ENCODE data around the gene AIPL1. TPM values are rescaled to one million over a fixed set of nuclear protein-coding genes. Genes with fewer than 3 reads are reported as not detected.

Gene AIPL1
- total and polyA plus RNA-seq, 4 experiments from 2014 or later: not detected

DNA sequence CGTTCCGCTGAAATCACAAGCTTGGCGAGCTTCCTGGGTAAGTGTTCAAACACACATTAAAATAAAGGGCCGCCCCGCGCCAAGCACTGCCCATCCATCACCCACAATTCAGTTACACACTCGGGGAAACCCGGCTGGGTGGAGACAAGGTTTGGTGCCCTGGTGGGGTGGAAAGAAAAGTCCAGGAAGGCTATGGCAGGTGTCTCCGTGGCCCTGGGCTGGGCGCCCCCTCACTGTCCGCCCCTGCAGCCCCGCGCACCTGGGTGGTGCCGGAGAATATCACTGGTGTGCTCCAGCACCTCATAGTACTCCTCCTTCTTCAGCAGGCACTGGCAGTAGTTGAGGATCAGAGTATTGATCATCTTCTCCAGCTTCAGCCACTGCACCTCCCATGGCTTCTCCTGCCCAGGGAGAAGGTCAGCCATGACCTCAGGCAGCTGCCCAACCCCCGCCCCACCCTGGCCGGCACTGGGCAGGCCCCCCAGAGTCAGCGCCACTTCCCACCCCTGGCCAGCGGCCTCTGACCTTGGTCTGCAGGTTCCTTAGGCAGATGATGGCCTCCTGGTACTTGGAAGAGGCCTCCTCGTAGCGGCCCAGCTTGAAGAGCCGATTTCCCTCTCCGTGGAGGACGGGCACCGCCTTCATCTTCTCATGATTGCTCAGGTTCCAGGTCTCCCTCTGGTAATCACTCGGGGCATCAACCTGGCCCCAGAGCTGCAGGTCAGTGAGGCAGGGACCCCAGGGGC lies 8.4 kb downstream of the AIPL1 start:
- CTCF ChIA-PET (ENCODE audit: partially characterized antibody): interaction anchor here (2.4 to 3.3 kb wide), 2 partner anchors 834 to 839 kb away, joined by 15 to 20 read pairs; no protein-coding TSS in a partner anchor
- H3K27me3 Mint-ChIP-seq: peaks cover 1 to 8% of the 10 kb centered on the region in 2 donors

DNA sequence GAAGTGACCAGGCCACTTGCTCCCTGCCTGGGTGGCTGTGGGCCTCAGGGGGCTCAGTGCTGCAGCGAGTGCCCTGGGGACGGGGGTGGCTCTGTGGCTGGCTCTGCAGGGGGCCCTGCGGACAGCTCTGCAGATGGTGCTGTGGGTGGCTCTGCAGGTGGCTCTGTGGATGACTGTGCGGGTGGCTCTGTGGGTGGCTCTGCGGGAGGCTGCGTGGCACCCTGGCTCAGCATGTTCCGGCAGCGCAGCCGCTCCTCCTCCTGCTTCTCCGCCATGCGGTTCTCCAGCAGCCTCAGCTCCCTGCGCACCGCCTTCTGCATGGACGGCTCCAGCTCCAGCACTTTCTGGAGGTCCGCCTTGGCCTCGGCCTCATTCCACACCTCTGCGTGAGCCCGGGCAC lies 9.5 kb downstream of the AIPL1 start:
- ChIA-PET CTCF (ENCODE audit: partially characterized antibody) (interaction anchor here (1.0 to 3.9 kb wide), 6 partner anchors 10 to 840 kb away, joined by 4 to 20 read pairs (median 12); partner anchors contain the start of genes AIPL1 and NLRP1), POLR2A (ENCODE audit: partially characterized antibody) (no interaction called here)
- intact Hi-C loops (cut with micrococcal nuclease): loop anchor here (10.0 kb wide), 1 partner anchor 721 kb away; no protein-coding TSS in a partner anchor
- no peak for DNase-seq
- peaks cover 12 to 22% (median 18%) of the 10 kb centered on the region in 4 donors for H3K4me1 Mint-ChIP-seq
- no peak overlapping the region for H3K4me3 ChIP-seq (ENCODE audit: low read length in 2 of 2)
- no peak overlapping the region for H3K27ac Mint-ChIP-seq
- H3K27me3 ChIP-seq (ENCODE audit: insufficient read depth, low read length): peaks cover 4% of the 10 kb centered on the region
- H3K36me3 ChIP-seq (ENCODE audit: insufficient read depth, low read length): no peaks in the 10 kb centered on the region
- H3K27ac ChIP-seq (ENCODE audit: low read depth, low read length): no peak overlapping the region
- peaks cover 2 to 9% of the 10 kb centered on the region in 2 donors for H3K27me3 Mint-ChIP-seq
- peaks cover 0 to 7% (median 4%) of the 10 kb centered on the region in 8 donors for H3K9me3 Mint-ChIP-seq
- no peaks in the 10 kb centered on the region for H3K9me3 ChIP-seq (ENCODE audit: control insufficient read depth in 1 of 2, low read length in 2 of 2)
- peaks cover 0 to 4% of the 10 kb centered on the region in 2 donors for H3K36me3 Mint-ChIP-seq
- no peak overlapping the region for H3K4me3 Mint-ChIP-seq
- peaks cover 21% of the 10 kb centered on the region for H3K4me1 ChIP-seq (ENCODE audit: insufficient read depth, low read length)

More for the DNA sequence above, 8.4 kb downstream of the AIPL1 start:
- Mint-ChIP-seq H3K4me1 (peaks cover 12 to 22% (median 17%) of the 10 kb centered on the region in 4 donors), H3K36me3 (peaks cover 0 to 4% of the 10 kb centered on the region in 2 donors), H3K9me3 (peaks cover 0 to 16% (median 11%) of the 10 kb centered on the region in 8 donors), H3K4me3 (no peak overlapping the region), H3K27ac (peak overlapping the region in 1 of 7 donors; percentile 54)
- DNase-seq: no peak
- POLR2A ChIA-PET (ENCODE audit: partially characterized antibody): interaction anchor here (1.0 kb wide), 1 partner anchor 842 kb away, joined by 4 read pairs; the partner anchor contains the start of gene NLRP1
- Histone ChIP-seq H3K4me3 (ENCODE audit: low read length in 2 of 2) (no peak overlapping the region), H3K4me1 (ENCODE audit: insufficient read depth, low read length) (peaks cover 21% of the 10 kb centered on the region), H3K9me3 (ENCODE audit: control insufficient read depth in 1 of 2, low read length in 2 of 2) (no peaks in the 10 kb centered on the region), H3K27me3 (ENCODE audit: insufficient read depth, low read length) (peaks cover 4% of the 10 kb centered on the region), H3K36me3 (ENCODE audit: insufficient read depth, low read length) (no peaks in the 10 kb centered on the region), H3K27ac (ENCODE audit: low read depth, low read length) (no peak overlapping the region)
- intact Hi-C loops (cut with micrococcal nuclease): loop anchor here (2.0 to 10.0 kb wide), 2 partner anchors 722 to 1178 kb away; no protein-coding TSS in a partner anchor

DNA sequence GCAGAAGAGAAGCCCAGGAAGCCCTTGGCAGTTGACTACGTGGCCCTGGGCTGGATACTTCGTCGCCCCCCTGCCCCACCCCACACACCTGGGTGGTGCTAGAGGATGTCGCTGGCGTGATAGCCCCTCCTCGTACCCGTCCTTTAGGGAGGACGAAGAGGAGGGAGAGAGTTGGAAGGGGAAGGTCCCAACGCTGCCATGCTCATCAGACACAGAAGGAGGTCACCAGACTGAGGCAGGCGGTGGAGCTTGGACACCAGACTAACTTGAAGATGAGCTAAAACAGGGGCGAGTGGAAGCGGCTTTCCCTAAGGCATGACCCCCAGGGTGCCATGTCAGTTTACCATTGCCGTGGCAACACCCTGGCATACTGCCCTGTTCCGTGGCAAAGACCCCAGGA lies 11.0 kb downstream of the AIPL1 start:
- ChIA-PET CTCF (ENCODE audit: partially characterized antibody) (interaction anchor here (0.5 to 3.9 kb wide), 8 partner anchors 8 to 839 kb away, joined by 3 to 20 read pairs (median 8); partner anchors contain the start of genes AIPL1 and NLRP1), POLR2A (ENCODE audit: partially characterized antibody) (no interaction called here)
- intact Hi-C loops (cut with micrococcal nuclease): loop anchor here (10.0 kb wide), 1 partner anchor 719 kb away; no protein-coding TSS in a partner anchor
- no peak overlapping the region for H3K4me3 ChIP-seq (ENCODE audit: low read length in 2 of 2)
- peak overlapping the region in 2 of 7 donors; percentile 24 to 57 for H3K27ac Mint-ChIP-seq
- peaks cover 21% of the 10 kb centered on the region for H3K4me1 ChIP-seq (ENCODE audit: insufficient read depth, low read length)
- H3K27ac ChIP-seq (ENCODE audit: low read depth, low read length): no peak overlapping the region
- no peaks in the 10 kb centered on the region for H3K9me3 ChIP-seq (ENCODE audit: control insufficient read depth in 1 of 2, low read length in 2 of 2)
- peaks cover 2 to 14% of the 10 kb centered on the region in 2 donors for H3K27me3 Mint-ChIP-seq
- peaks cover 9 to 22% (median 20%) of the 10 kb centered on the region in 4 donors for H3K4me1 Mint-ChIP-seq
- DNase-seq: no peak
- no peaks in the 10 kb centered on the region for H3K36me3 ChIP-seq (ENCODE audit: insufficient read depth, low read length)
- H3K27me3 ChIP-seq (ENCODE audit: insufficient read depth, low read length): peaks cover 4% of the 10 kb centered on the region
- H3K4me3 Mint-ChIP-seq: no peak overlapping the region
- no peaks in the 10 kb centered on the region for H3K36me3 Mint-ChIP-seq
- H3K9me3 Mint-ChIP-seq: no peaks in the 10 kb centered on the region

DNA sequence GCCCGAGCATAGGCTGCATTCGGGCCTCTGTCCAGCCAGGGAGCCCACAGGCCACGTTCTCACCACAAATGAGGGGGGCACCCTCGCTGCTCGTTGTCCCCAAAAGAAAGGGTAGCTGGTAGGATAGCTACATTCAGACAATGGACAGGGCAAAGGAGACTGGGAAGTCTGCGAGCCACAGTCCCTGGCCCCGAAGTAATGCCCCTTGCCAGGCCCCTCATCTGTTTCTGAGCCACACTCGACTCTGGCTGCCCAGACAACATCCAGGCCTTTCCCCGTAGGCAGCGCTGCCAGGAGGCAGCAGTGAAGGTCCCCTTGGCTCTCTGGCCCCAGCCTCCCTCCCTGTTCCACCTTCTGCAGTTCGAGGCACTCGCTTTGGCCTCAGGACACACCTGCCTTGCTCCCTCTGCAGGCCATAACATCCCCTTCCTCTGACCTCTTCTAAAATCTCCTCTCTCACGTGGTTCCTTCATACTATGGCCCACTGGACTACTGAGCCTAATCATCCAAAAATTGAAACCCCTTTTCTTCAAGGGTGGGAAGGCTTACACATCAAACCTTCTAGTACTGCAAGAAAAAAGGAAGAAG lies 12.2 kb downstream of the AIPL1 start:
- Histone ChIP-seq H3K27me3 (ENCODE audit: insufficient read depth, low read length) (peaks cover 4% of the 10 kb centered on the region), H3K36me3 (ENCODE audit: insufficient read depth, low read length) (no peaks in the 10 kb centered on the region), H3K27ac (ENCODE audit: low read depth, low read length) (no peak overlapping the region), H3K4me1 (ENCODE audit: insufficient read depth, low read length) (peaks cover 15% of the 10 kb centered on the region), H3K4me3 (ENCODE audit: low read length in 2 of 2) (no peak overlapping the region), H3K9me3 (ENCODE audit: control insufficient read depth in 1 of 2, low read length in 2 of 2) (no peaks in the 10 kb centered on the region)
- no peak for DNase-seq
- CTCF ChIA-PET (ENCODE audit: partially characterized antibody): interaction anchor here (0.8 to 3.9 kb wide), 6 partner anchors 13 to 839 kb away, joined by 3 to 28 read pairs (median 11); partner anchors contain the start of genes AIPL1 and NLRP1
- peaks cover 2 to 14% of the 10 kb centered on the region in 2 donors for H3K27me3 Mint-ChIP-seq
- H3K36me3 Mint-ChIP-seq: no peaks in the 10 kb centered on the region
- peaks cover 9 to 19% (median 14%) of the 10 kb centered on the region in 4 donors for H3K4me1 Mint-ChIP-seq
- intact Hi-C loops (cut with micrococcal nuclease): loop anchor here (1.0 to 10.0 kb wide), 4 partner anchors 718 to 983 kb away; partner anchors contain the start of gene C1QBP
- POLR2A ChIA-PET (ENCODE audit: partially characterized antibody): interaction anchor here (1.7 kb wide), 1 partner anchor 831 kb away, joined by 11 read pairs; no protein-coding TSS in a partner anchor
- H3K27ac Mint-ChIP-seq: no peak overlapping the region
- no peaks in the 10 kb centered on the region for H3K9me3 Mint-ChIP-seq
- no peak overlapping the region for H3K4me3 Mint-ChIP-seq

DNA sequence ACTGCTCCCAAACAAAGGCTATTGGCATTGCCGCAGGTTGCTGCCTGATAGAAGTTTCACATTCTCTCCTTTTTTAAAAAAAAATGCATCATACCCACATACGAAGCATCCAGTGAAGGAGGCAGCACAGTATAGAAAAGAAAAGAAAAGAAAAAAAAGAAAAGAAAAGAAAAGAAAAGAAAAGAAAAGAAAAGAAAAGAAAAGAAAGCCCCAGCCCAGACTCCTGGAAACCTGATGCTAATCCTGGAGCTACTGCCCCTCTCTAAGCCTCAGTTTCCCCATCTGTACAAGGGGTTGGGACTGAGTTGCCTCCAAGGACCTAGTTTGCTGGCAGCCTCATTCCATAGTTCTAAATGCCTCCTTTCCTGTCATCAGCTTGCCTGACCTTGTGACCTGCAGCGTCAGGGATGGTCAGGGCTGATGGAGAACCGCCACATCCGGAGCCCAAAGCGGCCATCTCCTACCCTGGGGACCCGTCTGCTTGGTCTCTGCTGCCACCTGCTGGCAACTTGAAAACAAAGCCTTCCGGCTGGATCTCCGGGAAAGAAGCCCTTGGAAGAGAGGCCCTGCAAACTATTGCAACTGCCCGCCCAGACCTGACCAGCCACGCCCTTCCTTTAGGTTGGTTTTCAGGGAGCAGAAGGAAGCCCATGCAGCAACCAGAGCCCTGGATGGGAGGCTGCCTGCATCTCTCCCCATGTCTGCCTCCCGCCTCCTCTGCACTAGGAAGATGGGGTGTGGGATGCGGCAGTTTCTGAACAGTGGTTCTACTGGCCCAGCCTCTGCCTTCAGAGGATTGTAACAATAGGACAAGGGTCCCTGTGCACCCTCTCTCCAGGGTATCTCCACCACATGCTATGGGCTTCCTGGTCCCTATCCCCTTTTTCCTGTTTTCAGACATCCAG lies 13.0 kb downstream of the AIPL1 start:
- H3K27me3 Mint-ChIP-seq: peaks cover 2 to 14% of the 10 kb centered on the region in 2 donors
- Histone ChIP-seq H3K9me3 (ENCODE audit: control insufficient read depth in 1 of 2, low read length in 2 of 2) (no peaks in the 10 kb centered on the region), H3K36me3 (ENCODE audit: insufficient read depth, low read length) (no peaks in the 10 kb centered on the region), H3K27me3 (ENCODE audit: insufficient read depth, low read length) (peaks cover 4% of the 10 kb centered on the region), H3K4me3 (ENCODE audit: low read length in 2 of 2) (no peak overlapping the region), H3K4me1 (ENCODE audit: insufficient read depth, low read length) (peaks cover 7% of the 10 kb centered on the region), H3K27ac (ENCODE audit: low read depth, low read length) (no peak overlapping the region)
- POLR2A ChIA-PET (ENCODE audit: partially characterized antibody): interaction anchor here (1.1 to 1.7 kb wide), 2 partner anchors 830 to 834 kb away, joined by 4 to 11 read pairs; no protein-coding TSS in a partner anchor
- H3K27ac Mint-ChIP-seq: peak overlapping the region in 1 of 7 donors; percentile 42
- DNase-seq: peak; percentile 53 to 62 (median 57)
- intact Hi-C loops (cut with micrococcal nuclease): loop anchor here (1.0 to 10.0 kb wide), 4 partner anchors 717 to 983 kb away; partner anchors contain the start of gene C1QBP
- H3K4me1 Mint-ChIP-seq: peaks cover 2 to 11% (median 7%) of the 10 kb centered on the region in 4 donors
- no peaks in the 10 kb centered on the region for H3K36me3 Mint-ChIP-seq
- no peak overlapping the region for H3K4me3 Mint-ChIP-seq
- H3K9me3 Mint-ChIP-seq: no peaks in the 10 kb centered on the region
- CTCF ChIA-PET (ENCODE audit: partially characterized antibody): interaction anchor here (0.7 to 3.9 kb wide), 8 partner anchors 9 to 838 kb away, joined by 3 to 28 read pairs (median 4); partner anchors contain the start of genes AIPL1 and NLRP1

DNA sequence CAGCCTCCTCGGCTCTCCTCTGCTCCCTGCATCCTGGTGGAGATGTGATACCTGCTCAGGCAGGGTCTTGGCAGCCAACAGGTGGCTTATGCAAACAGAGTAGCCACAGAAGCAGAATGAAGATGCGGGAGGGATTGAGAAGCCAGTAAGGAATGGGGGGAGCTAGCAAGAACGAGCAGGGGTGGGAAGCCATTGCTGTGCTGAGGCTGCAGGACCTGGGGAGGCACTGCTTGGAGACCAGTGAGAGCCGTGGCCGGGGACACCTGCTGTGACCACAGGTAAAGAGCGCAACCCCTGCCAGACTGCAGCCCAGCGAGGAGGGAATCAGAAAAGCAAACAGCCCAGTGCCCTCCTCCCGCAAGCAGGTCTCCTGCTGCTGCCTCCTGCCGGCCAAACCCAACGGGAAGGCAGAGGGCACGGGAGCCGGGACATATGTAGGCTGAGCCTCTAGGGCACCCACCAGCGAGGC lies 14.7 kb downstream of the AIPL1 start:
- Histone ChIP-seq H3K27me3 (ENCODE audit: insufficient read depth, low read length) (peaks cover 4% of the 10 kb centered on the region), H3K4me1 (ENCODE audit: insufficient read depth, low read length) (no peaks in the 10 kb centered on the region), H3K4me3 (ENCODE audit: low read length in 2 of 2) (no peak overlapping the region), H3K9me3 (ENCODE audit: control insufficient read depth in 1 of 2, low read length in 2 of 2) (no peaks in the 10 kb centered on the region), H3K27ac (ENCODE audit: low read depth, low read length) (no peak overlapping the region), H3K36me3 (ENCODE audit: insufficient read depth, low read length) (no peaks in the 10 kb centered on the region)
- ChIA-PET POLR2A (ENCODE audit: partially characterized antibody) (no interaction called here), CTCF (ENCODE audit: partially characterized antibody) (interaction anchor here (1.2 to 3.7 kb wide), 3 partner anchors 23 to 830 kb away, joined by 3 to 28 read pairs (median 3); no protein-coding TSS in a partner anchor)
- H3K36me3 Mint-ChIP-seq: no peaks in the 10 kb centered on the region
- H3K27me3 Mint-ChIP-seq: peaks cover 2 to 18% of the 10 kb centered on the region in 2 donors
- peak overlapping the region in 1 of 7 donors; percentile 60 for H3K27ac Mint-ChIP-seq
- intact Hi-C loops (cut with micrococcal nuclease): loop anchor here (10.0 kb wide), 1 partner anchor 715 kb away; no protein-coding TSS in a partner anchor
- peaks cover 0 to 9% (median 3%) of the 10 kb centered on the region in 4 donors for H3K4me1 Mint-ChIP-seq
- H3K9me3 Mint-ChIP-seq: no peaks in the 10 kb centered on the region
- no peak overlapping the region for H3K4me3 Mint-ChIP-seq
- no peak for DNase-seq
